Stimulated activated naive B cell treated with anti-CD40 and anti-IgM and Interleukin-4, amounts not matched to agents 10 μg/mL and 1 μg/mL and 100 μg/mL, for 72 hours (primary cell): ENCODE measurements around the gene COPS7A.

Experiments
- ATAC-seq, 2 donors: fragments of 150-1000 bp; cut with Tn5 transposase; replicated peaks; 2 replicates each; pipeline ENCODE4 v1.10.0; 2021; ENCODE audit warnings: moderate library complexity in 1 of 2
- DNase-seq: peaks from one replicate; pipeline ENCODE4 v3.0.0; 2021
- H3K27ac Mint-ChIP-seq: one replicate; pipeline ENCODE4 v1.8.0; 2022; ENCODE audit warnings: mild to moderate bottlenecking, mixed read lengths
- H3K27me3 Mint-ChIP-seq, 2 donors: one replicate each; pipeline ENCODE4 v1.8.0; 2022; ENCODE audit warnings: mixed read lengths in 2 of 2
- H3K36me3 Mint-ChIP-seq, 2 donors: one replicate each; pipeline ENCODE4 v1.8.0; 2022; ENCODE audit warnings: mixed read lengths in 2 of 2, mild to moderate bottlenecking in 1 of 2
- H3K4me1 Mint-ChIP-seq, 2 donors: one replicate each; pipeline ENCODE4 v1.8.0; 2022; ENCODE audit warnings: mixed read lengths in 2 of 2, mild to moderate bottlenecking in 1 of 2
- H3K4me3 Mint-ChIP-seq, 2 donors: one replicate each; pipeline ENCODE4 v1.8.0; 2022; ENCODE audit warnings: mild to moderate bottlenecking in 2 of 2, mixed read lengths in 2 of 2, moderate library complexity in 1 of 2
- H3K9me3 Mint-ChIP-seq, 2 donors: one replicate each; pipeline ENCODE4 v1.8.0; 2022; ENCODE audit warnings: mixed read lengths in 2 of 2, mild to moderate bottlenecking in 1 of 2

Gene COPS7A

GRCh38 chr12:6773590-6774351, 49.9 kb downstream of the COPS7A start:
- Mint-ChIP-seq H3K27ac (no peak overlapping the region), H3K9me3 (no peaks in the 10 kb centered on the region), H3K36me3 (peaks cover 0 to 3% of the 10 kb centered on the region in 2 donors), H3K27me3 (peaks cover 79 to 92% of the 10 kb centered on the region in 2 donors), H3K4me1 (peaks cover 28 to 63% of the 10 kb centered on the region in 2 donors), H3K4me3 (peak overlapping the region in 1 of 2 donors; percentile 26)
- ATAC-seq (peak in 1 of 2 donors; percentile 12), DNase-seq (no peak)

GRCh38 chr12:6774499-6775062, 50.7 kb downstream of the COPS7A start:
- Mint-ChIP-seq H3K36me3 (peaks cover 0 to 2% of the 10 kb centered on the region in 2 donors), H3K27me3 (peaks cover 72 to 84% of the 10 kb centered on the region in 2 donors), H3K4me1 (peaks cover 33 to 71% of the 10 kb centered on the region in 2 donors), H3K27ac (no peak overlapping the region), H3K4me3 (no peak overlapping the region), H3K9me3 (no peaks in the 10 kb centered on the region)
- DNase-seq (no peak), ATAC-seq (no peak)

GRCh38 chr12:6775185-6776174, 51.6 kb downstream of the COPS7A start:
- no peaks in the 10 kb centered on the region for H3K9me3 Mint-ChIP-seq
- no peak overlapping the region for H3K4me3 Mint-ChIP-seq
- DNase-seq (no peak), ATAC-seq (no peak)
- peaks cover 40 to 80% of the 10 kb centered on the region in 2 donors for H3K4me1 Mint-ChIP-seq
- peaks cover 63 to 75% of the 10 kb centered on the region in 2 donors for H3K27me3 Mint-ChIP-seq
- peaks cover 0 to 2% of the 10 kb centered on the region in 2 donors for H3K36me3 Mint-ChIP-seq
- no peak overlapping the region for H3K27ac Mint-ChIP-seq

GRCh38 chr12:6777386-6777785, 53.5 kb downstream of the COPS7A start:
- Mint-ChIP-seq H3K9me3 (no peaks in the 10 kb centered on the region), H3K36me3 (peaks cover 0 to 2% of the 10 kb centered on the region in 2 donors), H3K4me1 (peaks cover 32 to 68% of the 10 kb centered on the region in 2 donors), H3K27me3 (peaks cover 50 to 59% of the 10 kb centered on the region in 2 donors), H3K4me3 (no peak overlapping the region), H3K27ac (no peak overlapping the region)
- ATAC-seq, result no peak
- DNase-seq, result no peak

GRCh38 chr12:6778217-6778573, 54.3 kb downstream of the COPS7A start:
- peaks cover 49 to 56% of the 10 kb centered on the region in 2 donors for H3K27me3 Mint-ChIP-seq
- H3K27ac Mint-ChIP-seq, result no peak overlapping the region
- H3K9me3 Mint-ChIP-seq, result no peaks in the 10 kb centered on the region
- H3K4me3 Mint-ChIP-seq, result peak overlapping the region; percentile 83 to 84
- peaks cover 0 to 2% of the 10 kb centered on the region in 2 donors for H3K36me3 Mint-ChIP-seq
- peaks cover 30 to 64% of the 10 kb centered on the region in 2 donors for H3K4me1 Mint-ChIP-seq
- DNase-seq, result no peak
- no peak for ATAC-seq

DNA sequence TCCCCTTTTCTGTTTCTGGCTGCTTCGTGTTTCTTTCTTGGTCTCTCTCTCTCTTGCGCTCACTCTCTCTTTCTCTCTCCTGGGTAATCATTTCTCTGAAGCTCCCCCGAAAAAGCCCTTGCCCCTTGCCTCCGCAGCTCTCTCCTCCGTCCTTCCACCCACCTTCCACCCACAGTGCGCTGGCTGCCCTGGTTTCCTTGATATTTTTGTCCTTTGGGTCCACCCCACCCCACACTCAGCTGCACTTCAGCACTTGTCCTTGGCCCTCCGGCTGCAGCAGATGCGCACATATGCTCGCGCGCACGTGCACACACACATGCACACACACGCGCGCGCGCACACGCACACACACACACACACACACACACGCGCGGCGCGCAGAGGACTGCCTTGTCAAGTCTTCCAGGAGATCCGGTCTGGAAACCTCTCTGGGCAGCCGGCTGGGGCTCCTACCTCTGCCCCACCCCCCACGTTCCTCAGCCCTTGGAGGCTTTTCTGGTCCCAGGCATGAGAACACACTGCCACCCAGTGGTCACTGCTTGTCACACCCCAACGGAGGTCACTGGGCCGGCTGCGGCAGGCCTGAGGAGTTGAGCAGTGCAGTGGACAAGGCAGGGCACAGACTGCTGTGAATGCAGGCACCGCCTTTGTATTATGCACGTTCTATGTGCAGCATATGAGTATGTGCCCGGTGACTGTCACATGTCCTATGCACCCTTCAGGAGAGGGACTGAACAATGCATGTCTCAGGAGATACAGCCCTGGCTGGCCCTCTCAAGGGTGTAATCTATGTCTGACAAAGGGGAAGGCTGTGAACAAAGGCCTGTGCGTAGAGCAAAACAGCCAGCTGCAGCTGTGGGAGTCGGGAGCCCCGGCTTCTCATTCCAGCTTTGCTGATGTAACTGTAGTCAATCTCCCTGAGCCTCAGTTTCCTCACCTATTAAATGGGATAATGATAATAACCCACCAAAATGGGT, 55.0 kb downstream of the COPS7A start:
- Mint-ChIP-seq H3K4me1 (peaks cover 32 to 67% of the 10 kb centered on the region in 2 donors), H3K36me3 (peaks cover 0 to 2% of the 10 kb centered on the region in 2 donors), H3K27ac (peak overlapping the region; percentile 10)

DNA sequence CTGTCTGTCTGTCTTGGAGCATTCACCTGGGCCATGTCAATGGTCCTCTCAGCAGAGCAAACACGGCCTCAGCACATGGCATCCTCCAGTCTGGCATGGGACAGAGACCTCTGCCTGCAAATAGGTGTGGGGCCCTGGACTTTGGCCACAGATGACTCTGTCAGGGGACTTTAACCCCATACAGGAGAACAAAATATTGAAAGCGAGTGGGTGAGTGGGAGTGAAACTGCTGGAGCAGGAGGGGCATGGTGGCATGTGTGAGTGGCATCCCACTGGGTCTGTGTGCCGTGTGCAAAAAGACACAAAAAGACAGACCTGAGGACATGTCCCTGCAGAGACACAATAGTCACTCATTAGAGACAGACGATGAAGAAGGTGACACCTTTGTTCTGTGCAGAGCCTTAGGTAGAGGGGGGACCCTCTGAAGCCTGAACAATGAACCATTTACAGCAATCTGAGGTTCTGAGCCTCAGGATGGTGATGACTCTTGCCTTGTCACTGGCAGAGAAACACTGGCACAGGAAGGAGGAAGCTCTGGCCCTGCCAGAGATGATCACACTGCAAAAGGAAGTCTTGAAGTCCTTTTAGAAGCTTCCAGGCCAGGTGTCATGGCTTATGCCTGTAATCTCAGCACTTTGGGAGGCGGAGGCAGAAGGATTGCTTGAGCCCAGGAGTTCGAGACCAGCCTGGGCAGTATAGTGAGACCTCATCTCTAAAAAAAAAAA, 56.0 kb downstream of the COPS7A start:
- Mint-ChIP-seq H3K4me1 (peaks cover 37 to 73% of the 10 kb centered on the region in 2 donors), H3K27me3 (peaks cover 40 to 51% of the 10 kb centered on the region in 2 donors), H3K27ac (no peak overlapping the region), H3K36me3 (peaks cover 0 to 2% of the 10 kb centered on the region in 2 donors), H3K4me3 (no peak overlapping the region), H3K9me3 (no peaks in the 10 kb centered on the region)
- ATAC-seq, result peak in 1 of 2 donors; percentile 11
- no peak for DNase-seq

More for the DNA sequence above, 55.0 kb downstream of the COPS7A start:
- Mint-ChIP-seq H3K9me3 (no peaks in the 10 kb centered on the region), H3K4me3 (peak overlapping the region; percentile 83 to 84), H3K27me3 (peaks cover 49 to 56% of the 10 kb centered on the region in 2 donors)
- peak; percentile 80 for DNase-seq
- ATAC-seq, result peak; percentile 82 to 86

DNA sequence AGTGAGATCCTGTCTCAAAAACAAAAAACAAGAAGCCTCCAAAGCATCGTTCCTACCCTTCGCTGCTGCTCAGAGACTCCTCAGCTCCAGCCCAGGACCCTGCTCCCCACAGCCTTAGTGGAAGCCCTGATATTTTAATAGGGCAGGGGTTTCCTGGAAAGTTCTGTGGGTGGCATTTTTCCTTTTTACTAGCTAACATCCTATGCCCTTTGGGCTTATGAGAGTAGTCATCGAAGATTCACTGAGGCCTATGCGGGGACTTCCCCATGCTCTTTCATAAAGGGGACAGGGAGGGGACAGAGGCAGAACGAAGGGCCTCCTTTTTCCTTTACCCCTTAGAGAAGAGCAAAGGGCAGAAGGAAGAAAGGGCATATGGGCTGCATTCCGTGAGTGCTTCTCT, 56.7 kb downstream of the COPS7A start:
- peak overlapping the region; percentile 27 for H3K4me3 Mint-ChIP-seq
- peaks cover 33 to 44% of the 10 kb centered on the region in 2 donors for H3K27me3 Mint-ChIP-seq
- peaks cover 37 to 68% of the 10 kb centered on the region in 2 donors for H3K4me1 Mint-ChIP-seq

More for the DNA sequence above, 56.7 kb downstream of the COPS7A start:
- Mint-ChIP-seq H3K36me3 (peaks cover 0 to 2% of the 10 kb centered on the region in 2 donors), H3K27ac (no peak overlapping the region), H3K9me3 (no peaks in the 10 kb centered on the region)
- peak; percentile 77 to 78 for ATAC-seq
- peak; percentile 44 for DNase-seq
